Lower leg skin (tissue), 3 donors: Measurements from ENCODE around the gene TRMT13.

Experiments
- POLR2A ChIP-seq, 2 donors: fragments of 450-650 bp; IDR thresholded peaks; one replicate each; pipeline ENCODE4 v1.6.1; 2016 to 2017; ENCODE audit warnings: antibody characterized with exemption in 2 of 2, mild to moderate bottlenecking in 1 of 2, moderate library complexity in 1 of 2
- TF ChIP-seq, protein P1 (sequence below), 3 donors: fragments of 450-650 bp; IDR thresholded peaks; one replicate each; pipeline ENCODE4 v1.5.1; 2016; ENCODE audit warnings: antibody characterized with exemption in 3 of 3, mild to moderate bottlenecking in 3 of 3, moderate library complexity in 2 of 3

GRCh38 chr1:100178091-100178490, 45.1 kb downstream of the TRMT13 start, which contains the start of gene LRRC39:
- TF ChIP-seq, protein P1, sequence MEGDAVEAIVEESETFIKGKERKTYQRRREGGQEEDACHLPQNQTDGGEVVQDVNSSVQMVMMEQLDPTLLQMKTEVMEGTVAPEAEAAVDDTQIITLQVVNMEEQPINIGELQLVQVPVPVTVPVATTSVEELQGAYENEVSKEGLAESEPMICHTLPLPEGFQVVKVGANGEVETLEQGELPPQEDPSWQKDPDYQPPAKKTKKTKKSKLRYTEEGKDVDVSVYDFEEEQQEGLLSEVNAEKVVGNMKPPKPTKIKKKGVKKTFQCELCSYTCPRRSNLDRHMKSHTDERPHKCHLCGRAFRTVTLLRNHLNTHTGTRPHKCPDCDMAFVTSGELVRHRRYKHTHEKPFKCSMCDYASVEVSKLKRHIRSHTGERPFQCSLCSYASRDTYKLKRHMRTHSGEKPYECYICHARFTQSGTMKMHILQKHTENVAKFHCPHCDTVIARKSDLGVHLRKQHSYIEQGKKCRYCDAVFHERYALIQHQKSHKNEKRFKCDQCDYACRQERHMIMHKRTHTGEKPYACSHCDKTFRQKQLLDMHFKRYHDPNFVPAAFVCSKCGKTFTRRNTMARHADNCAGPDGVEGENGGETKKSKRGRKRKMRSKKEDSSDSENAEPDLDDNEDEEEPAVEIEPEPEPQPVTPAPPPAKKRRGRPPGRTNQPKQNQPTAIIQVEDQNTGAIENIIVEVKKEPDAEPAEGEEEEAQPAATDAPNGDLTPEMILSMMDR (IDR thresholded peaks at IDR 0.05) = no peak
- TF ChIP-seq POLR2A (IDR thresholded peaks at IDR 0.05) = no peak
